Stimulated activated naive B cell treated with anti-CD40 and anti-IgM and Interleukin-4, amounts not matched to agents 10 μg/mL and 1 μg/mL and 100 μg/mL, for 72 hours (primary cell): ENCODE measurements around the gene DHRS7.

Experiments used
- ATAC-seq, 2 donors: fragments of 150-1000 bp; cut with Tn5 transposase; replicated peaks; 2 replicates each; pipeline ENCODE4 v1.10.0; 2021; ENCODE audit warnings: moderate library complexity in 1 of 2
- DNase-seq: peaks from one replicate; pipeline ENCODE4 v3.0.0; 2021
- H3K27ac Mint-ChIP-seq: one replicate; pipeline ENCODE4 v1.8.0; 2022; ENCODE audit warnings: mild to moderate bottlenecking, mixed read lengths
- H3K27me3 Mint-ChIP-seq, 2 donors: one replicate each; pipeline ENCODE4 v1.8.0; 2022; ENCODE audit warnings: mixed read lengths in 2 of 2
- H3K36me3 Mint-ChIP-seq, 2 donors: one replicate each; pipeline ENCODE4 v1.8.0; 2022; ENCODE audit warnings: mixed read lengths in 2 of 2, mild to moderate bottlenecking in 1 of 2
- H3K4me1 Mint-ChIP-seq, 2 donors: one replicate each; pipeline ENCODE4 v1.8.0; 2022; ENCODE audit warnings: mixed read lengths in 2 of 2, mild to moderate bottlenecking in 1 of 2
- H3K4me3 Mint-ChIP-seq, 2 donors: one replicate each; pipeline ENCODE4 v1.8.0; 2022; ENCODE audit warnings: mild to moderate bottlenecking in 2 of 2, mixed read lengths in 2 of 2, moderate library complexity in 1 of 2
- H3K9me3 Mint-ChIP-seq, 2 donors: one replicate each; pipeline ENCODE4 v1.8.0; 2022; ENCODE audit warnings: mixed read lengths in 2 of 2, mild to moderate bottlenecking in 1 of 2

The DHRS7 gene, protein sequence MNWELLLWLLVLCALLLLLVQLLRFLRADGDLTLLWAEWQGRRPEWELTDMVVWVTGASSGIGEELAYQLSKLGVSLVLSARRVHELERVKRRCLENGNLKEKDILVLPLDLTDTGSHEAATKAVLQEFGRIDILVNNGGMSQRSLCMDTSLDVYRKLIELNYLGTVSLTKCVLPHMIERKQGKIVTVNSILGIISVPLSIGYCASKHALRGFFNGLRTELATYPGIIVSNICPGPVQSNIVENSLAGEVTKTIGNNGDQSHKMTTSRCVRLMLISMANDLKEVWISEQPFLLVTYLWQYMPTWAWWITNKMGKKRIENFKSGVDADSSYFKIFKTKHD

DNA sequence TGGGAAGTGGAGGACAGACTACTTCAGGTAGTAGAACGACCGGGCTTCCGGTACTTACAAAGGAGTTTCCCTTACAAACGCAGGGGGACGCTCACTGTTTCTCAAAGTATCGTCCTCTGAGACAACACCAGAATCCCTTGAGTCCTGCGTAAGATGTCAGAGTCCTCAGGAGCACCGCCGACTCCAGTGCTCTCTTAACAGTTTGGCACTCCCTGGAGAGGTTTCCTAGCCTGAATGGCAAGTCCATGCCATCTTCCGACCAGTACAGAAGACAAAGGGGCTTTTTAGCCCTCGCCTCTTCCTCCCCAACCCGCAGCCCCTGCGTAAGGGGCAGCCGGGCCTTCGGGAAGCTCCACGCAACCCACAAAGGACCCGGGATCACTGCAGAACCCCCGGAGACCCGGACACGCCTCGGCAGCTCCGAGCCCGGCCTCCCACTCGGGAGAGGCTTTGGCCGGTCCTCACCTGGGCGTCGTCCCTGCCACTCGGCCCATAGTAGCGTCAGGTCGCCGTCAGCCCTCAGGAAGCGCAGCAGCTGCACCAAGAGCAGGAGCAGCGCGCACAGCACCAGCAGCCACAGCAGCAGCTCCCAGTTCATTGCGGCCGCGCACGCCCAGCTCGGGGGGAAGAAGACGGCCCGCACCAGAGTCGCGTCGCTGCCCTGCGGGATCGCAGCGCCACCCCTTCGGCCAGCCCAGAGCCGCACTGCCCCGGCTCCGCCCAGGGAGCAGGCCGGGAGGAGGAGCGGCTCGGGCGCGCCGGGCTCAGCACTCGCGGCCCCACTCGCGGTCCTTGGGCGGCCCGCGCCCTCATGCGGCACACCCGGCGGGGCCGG is at the start of gene DHRS7:
Gene DHRS7 (minus strand): TSS at position 687 of the 835 bp plus-strand sequence. CDS start 89 bp downstream, at position 598.
- Mint-ChIP-seq H3K36me3 (peaks cover 0 to 11% of the 10 kb centered on the region in 2 donors), H3K9me3 (no peaks in the 10 kb centered on the region), H3K27me3 (no peaks in the 10 kb centered on the region), H3K4me1 (peaks cover 14 to 33% of the 10 kb centered on the region in 2 donors), H3K4me3 (peak within 1 kb of the TSS; percentile 93 to 97), H3K27ac (peak within 1 kb of the TSS; percentile 99)
- peak; percentile 92 for ATAC-seq
- peak; percentile 67 for DNase-seq

DNA sequence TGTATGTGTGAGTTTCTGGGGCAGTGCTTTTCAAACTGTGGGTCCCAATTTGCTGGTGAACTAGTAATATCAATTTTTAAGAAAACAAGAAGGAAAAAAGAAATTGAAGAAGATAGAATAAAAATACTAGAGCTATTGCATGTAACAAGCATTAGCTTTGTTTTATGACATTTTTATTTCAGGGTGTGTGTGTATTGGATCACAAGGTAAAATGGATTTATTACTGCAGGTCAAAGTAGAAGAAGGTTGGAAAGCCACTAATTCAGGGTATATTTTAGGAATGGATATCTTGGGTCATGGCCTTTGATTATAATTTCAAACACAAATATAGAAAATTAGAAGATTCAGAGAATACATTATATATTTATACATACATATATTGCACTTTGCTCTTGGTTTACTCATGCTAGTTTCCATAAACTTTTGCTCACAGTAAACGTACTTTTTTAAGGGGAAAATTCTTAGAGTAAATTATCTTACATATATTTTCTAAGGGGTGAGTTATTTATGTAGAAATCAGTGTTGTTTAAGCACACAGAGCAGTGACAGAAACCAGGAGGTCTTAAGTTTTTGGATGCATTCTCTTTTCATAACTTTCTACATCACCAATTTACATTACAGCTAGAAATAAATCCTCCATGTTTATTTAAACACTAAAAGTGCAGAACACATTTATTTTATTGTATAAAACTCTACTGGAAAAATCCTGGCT is 49.4 kb upstream of the DHRS7 start:
- ATAC-seq (no peak), DNase-seq (no peak)
- H3K27ac Mint-ChIP-seq, result no peak overlapping the region
- H3K36me3 Mint-ChIP-seq, result no peaks in the 10 kb centered on the region
- peaks cover 14 to 19% of the 10 kb centered on the region in 2 donors for H3K27me3 Mint-ChIP-seq
- H3K4me3 Mint-ChIP-seq, result no peak overlapping the region
- peaks cover 4 to 5% of the 10 kb centered on the region in 2 donors for H3K4me1 Mint-ChIP-seq
- peaks cover 0 to 3% of the 10 kb centered on the region in 2 donors for H3K9me3 Mint-ChIP-seq

DNA sequence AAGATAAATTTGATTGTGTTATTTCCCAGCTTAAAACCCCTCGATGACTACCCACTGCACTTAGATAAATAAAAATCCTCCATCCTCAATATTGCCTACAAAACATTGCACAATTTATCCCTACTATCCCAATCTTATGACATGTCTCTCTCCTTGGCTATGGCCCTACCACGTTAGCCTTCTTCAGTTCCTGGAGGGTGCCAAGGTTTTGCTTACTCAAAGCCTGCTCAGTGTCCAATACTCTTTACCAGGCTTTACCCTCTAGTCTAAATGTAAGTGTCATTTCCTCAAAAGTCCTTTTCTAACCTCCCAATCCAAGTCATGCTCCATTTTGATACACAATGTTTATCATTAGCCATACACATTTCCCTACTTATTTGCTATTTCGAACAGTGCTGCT is 48.8 kb upstream of the DHRS7 start:
- H3K27me3 Mint-ChIP-seq, result peaks cover 20 to 24% of the 10 kb centered on the region in 2 donors
- no peak overlapping the region for H3K4me3 Mint-ChIP-seq
- no peaks in the 10 kb centered on the region for H3K36me3 Mint-ChIP-seq
- H3K27ac Mint-ChIP-seq, result no peak overlapping the region
- H3K4me1 Mint-ChIP-seq, result peaks cover 4 to 5% of the 10 kb centered on the region in 2 donors
- peaks cover 0 to 3% of the 10 kb centered on the region in 2 donors for H3K9me3 Mint-ChIP-seq
- DNase-seq (no peak), ATAC-seq (no peak)

DNA sequence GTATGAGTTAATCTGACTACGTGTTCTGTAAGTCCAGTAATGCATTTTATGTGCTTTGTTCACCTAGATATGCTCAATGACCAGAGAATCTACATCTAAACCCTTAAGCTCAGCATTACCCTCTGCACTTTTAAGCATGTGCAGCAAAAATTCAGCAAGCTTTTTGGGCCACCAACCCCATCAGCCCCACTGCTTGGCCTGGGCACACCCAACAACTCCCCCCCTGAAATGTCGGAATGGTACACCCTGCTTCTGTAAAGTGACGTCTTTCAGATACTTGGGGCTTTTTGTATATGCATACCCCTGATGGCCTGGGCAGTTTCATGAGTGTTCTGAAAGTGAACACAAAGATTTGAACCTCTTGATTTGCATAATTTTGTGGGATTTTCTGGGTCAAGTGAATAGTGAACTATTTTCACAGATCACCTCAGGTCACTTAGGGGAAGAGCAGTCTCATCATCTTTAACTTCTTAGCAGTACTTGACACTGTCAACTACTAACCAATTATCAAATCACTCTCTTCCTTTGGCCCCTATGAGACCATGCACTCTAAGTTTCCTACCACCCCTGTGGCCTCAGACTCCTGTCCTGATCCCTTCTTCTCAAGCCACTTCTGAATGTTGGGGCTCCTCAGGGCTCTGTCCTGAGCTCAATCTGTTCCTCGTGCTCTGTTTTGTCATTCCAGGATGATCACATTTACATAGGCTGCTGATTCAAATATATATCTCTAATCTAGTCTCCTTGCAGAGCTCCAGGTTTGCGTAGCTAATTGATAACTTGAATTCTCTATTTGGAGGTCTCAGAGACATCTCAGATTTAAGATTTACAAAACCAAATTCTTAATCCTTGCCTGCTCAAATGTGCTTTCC is 47.5 kb upstream of the DHRS7 start:
- ATAC-seq, result peak; percentile 54 to 83
- DNase-seq, result peak; percentile 23
- no peaks in the 10 kb centered on the region for H3K36me3 Mint-ChIP-seq
- no peak overlapping the region for H3K27ac Mint-ChIP-seq
- H3K4me3 Mint-ChIP-seq, result no peak overlapping the region
- peaks cover 0 to 3% of the 10 kb centered on the region in 2 donors for H3K9me3 Mint-ChIP-seq
- peaks cover 4 to 5% of the 10 kb centered on the region in 2 donors for H3K4me1 Mint-ChIP-seq
- H3K27me3 Mint-ChIP-seq, result peaks cover 21 to 26% of the 10 kb centered on the region in 2 donors

DNA sequence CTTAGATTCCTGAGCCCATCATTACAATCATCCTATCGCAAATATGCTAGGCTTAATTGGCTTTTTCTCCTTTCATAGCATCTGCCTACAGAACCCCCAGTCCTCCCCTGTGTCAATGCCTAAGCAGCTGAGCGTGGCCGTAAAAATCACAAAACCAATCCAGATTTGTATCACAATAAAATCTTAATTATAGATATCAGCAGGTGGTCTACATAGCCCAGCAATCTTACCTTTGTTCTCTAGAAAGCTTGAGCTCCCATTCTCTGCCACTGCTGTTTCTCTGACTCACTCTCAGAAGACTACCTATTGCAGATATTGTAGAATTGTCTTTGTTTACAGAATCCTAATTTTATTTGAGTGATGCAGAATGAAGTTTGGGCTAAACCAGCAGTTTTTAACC is 46.0 kb upstream of the DHRS7 start:
- peaks cover 26 to 32% of the 10 kb centered on the region in 2 donors for H3K27me3 Mint-ChIP-seq
- peaks cover 0 to 3% of the 10 kb centered on the region in 2 donors for H3K9me3 Mint-ChIP-seq
- ATAC-seq (no peak), DNase-seq (no peak)
- H3K4me3 Mint-ChIP-seq, result no peak overlapping the region
- no peaks in the 10 kb centered on the region for H3K36me3 Mint-ChIP-seq
- no peak overlapping the region for H3K27ac Mint-ChIP-seq
- peaks cover 4 to 7% of the 10 kb centered on the region in 2 donors for H3K4me1 Mint-ChIP-seq

DNA sequence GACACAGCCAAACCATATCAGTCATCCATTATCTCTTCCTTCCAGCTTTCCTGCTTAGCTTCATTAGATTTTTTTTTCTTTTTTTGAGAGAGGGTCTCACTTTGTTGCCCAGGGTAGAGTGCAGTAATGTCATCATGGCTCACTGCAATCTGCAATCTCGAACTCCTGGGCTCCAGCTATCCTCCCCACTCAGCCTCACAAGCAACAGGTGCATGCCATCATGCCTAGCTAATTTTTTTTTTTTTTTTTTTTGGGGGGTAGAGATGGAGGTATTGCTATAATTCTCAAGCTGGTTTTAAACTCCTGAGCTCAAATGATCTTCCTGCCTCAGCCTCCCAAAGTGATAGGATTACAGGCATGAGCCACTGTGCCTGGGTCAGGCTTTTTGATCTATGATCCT is 45.5 kb upstream of the DHRS7 start:
- H3K27ac Mint-ChIP-seq, result no peak overlapping the region
- no peak for ATAC-seq

DNA sequence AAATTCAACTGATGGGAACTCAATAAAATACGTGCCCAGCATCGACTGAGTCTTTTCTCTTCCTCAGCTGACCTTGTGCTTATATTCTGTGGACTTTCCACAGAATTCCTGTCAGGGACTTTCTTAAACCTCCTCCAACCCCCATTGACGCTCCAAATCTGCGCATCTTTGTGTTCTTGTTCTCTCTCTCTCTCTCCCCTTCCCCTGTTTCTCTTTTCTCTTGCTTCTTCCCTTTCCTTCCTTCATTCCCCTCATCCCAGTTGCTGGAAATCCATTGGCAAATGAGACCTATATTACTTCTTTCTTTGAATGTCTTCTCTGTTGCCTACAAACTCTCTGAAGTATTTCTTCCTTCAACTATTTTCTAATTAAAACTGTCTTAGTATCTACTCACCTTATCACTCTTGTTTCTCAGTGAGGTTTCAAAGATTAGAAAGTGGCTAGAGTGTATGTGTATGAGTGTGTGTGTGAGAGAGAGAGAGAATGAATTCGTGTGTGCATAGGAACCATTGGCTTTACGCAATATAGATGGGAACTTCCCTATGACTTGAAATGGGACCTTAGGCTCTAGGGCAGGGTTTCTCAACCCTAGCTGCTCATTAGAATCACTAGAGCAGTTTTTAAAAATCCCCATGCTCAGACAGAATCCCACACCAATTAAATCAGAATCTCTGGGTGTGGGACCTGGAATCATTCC is 41.8 kb upstream of the DHRS7 start:
- DNase-seq (no peak), ATAC-seq (peak in 1 of 2 donors; percentile 79)
- Mint-ChIP-seq H3K27me3 (peaks cover 33 to 54% of the 10 kb centered on the region in 2 donors), H3K4me1 (peaks cover 0 to 12% of the 10 kb centered on the region in 2 donors), H3K4me3 (no peak overlapping the region), H3K9me3 (peaks cover 0 to 3% of the 10 kb centered on the region in 2 donors), H3K27ac (no peak overlapping the region), H3K36me3 (no peaks in the 10 kb centered on the region)

More for the DNA sequence above, 45.5 kb upstream of the DHRS7 start:
- Mint-ChIP-seq H3K27me3 (peaks cover 26 to 35% of the 10 kb centered on the region in 2 donors), H3K36me3 (no peaks in the 10 kb centered on the region), H3K4me1 (peaks cover 4 to 7% of the 10 kb centered on the region in 2 donors), H3K9me3 (peaks cover 0 to 3% of the 10 kb centered on the region in 2 donors), H3K4me3 (no peak overlapping the region)
- no peak for DNase-seq

DNA sequence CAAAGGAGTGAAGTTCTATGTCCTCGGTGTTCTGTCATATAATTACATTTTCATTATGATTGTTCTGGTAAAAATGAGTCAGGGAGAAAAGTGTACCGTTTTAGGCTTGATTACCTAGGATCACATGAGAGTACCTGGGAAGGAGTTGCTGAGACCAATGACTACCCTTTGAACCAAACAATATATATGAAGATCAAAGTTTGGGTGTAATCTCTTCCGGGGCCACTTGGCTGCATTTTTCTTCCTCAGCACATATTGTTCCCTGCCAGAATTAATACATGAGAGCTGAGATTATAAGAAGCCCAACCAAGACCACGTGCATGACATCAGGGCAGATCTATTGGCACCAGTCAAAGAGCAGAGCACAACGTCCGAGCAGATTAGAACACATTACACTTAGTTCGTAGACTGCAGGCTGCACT is 41.1 kb upstream of the DHRS7 start:
- Mint-ChIP-seq H3K36me3 (no peaks in the 10 kb centered on the region), H3K4me1 (peaks cover 0 to 12% of the 10 kb centered on the region in 2 donors), H3K27ac (no peak overlapping the region), H3K27me3 (peaks cover 32 to 58% of the 10 kb centered on the region in 2 donors), H3K9me3 (peaks cover 0 to 7% of the 10 kb centered on the region in 2 donors), H3K4me3 (no peak overlapping the region)
- no peak for ATAC-seq
- no peak for DNase-seq

DNA sequence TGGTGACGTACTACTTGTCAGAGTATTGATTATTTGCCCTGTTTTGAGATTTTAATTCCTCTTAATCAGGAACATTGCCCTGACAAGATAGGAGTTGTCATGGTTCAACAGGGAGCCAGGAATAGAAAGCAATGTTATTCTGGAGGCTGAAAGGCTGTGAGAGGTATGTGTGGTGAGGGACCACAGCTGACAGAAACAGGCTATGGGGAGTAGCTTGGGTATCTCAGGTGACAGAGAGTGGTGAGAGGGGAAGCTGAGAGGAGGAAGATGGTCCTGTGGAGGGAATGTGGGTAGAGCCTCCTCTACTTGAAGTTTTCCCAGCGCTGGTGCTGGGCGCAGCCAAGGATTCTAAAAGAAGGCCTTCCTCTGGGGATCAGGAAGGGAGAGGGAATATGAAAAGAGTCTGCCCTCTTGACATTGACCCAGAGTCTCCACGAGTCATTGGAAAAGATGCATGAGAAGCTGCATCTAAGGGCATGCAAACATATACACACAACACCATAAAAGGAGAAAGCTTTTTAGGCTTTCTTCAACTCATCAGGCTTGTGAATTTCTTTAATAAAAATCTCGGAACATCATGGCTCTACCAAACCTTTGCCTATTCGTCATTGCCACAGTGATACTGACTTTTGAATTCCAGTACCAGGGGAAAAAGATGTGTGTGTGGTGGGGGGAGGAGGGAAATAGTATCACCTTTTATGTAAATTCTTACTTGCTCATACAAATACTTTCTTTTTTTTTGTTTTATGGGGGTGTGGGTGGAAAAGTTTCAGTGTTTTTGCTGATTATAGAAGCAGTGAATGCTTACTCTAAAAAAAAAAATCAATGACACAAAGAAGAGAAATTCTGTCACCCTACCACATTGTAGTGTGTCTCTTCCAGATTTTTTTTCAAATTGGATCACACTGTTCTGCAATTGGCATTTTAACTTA is 39.9 kb upstream of the DHRS7 start:
- Mint-ChIP-seq H3K27me3 (peaks cover 26 to 57% of the 10 kb centered on the region in 2 donors), H3K9me3 (peaks cover under 1 to 6% of the 10 kb centered on the region in 2 donors), H3K36me3 (no peaks in the 10 kb centered on the region), H3K4me1 (peaks cover 0 to 12% of the 10 kb centered on the region in 2 donors), H3K27ac (no peak overlapping the region), H3K4me3 (no peak overlapping the region)
- DNase-seq (no peak), ATAC-seq (no peak)

DNA sequence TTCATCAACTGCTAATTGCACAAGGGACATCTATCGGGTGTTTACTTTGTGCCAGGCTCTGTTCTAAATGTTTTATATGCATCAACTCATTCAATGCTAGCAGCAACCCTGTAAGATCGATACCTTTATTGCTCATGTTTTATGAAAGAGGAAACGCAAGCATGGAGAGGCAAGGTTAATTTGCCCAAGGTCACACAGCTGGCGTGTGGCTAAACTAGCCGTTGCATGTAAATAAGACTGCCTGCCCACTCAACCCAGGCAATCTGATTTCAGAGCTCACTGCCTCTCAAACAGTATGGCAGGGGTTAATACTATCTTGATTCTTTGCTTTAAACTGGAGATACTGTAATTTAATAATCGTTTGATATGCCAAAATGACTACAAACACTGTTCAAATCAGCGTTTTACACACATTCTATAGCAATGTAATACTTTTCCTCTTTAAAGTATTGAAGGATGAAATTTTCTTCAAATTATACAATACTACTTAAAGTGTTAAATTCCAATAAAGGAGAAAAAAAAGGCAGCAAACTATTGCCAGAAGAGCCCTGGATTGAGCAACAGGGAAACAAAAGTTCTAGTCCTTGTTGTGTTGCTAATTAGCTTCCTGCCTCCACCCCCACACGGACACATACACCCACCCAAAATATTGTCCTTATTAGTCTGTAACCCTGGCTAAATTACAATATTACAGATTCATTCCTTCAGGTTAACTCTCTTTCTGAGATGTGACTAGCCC is 39.1 kb upstream of the DHRS7 start:
- DNase-seq (no peak), ATAC-seq (peak; percentile 56 to 72)
- H3K4me1 Mint-ChIP-seq, result peaks cover 0 to 12% of the 10 kb centered on the region in 2 donors
- peaks cover 4 to 5% of the 10 kb centered on the region in 2 donors for H3K36me3 Mint-ChIP-seq
- H3K27me3 Mint-ChIP-seq, result peaks cover 26 to 60% of the 10 kb centered on the region in 2 donors
- H3K27ac Mint-ChIP-seq, result no peak overlapping the region
- peaks cover 7 to 9% of the 10 kb centered on the region in 2 donors for H3K9me3 Mint-ChIP-seq
- H3K4me3 Mint-ChIP-seq, result no peak overlapping the region

DNA sequence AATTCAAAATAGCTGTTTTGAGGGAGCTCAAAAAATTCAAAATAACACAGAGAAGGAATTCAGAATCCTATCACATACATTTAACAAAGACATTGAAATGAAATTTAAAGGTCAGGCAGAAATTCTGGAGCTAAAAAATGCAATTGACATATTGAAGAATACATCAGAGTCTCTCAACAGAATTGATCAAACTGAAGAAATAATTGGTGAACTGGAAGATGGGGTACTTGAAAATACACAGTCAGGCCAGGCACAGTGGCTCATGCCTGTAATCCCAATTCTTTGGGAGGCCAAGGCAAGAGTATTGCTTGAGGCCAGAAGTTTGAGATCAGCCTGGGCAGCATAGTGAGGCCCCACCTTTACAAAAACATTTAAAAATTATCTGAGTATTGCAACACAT is 34.1 kb upstream of the DHRS7 start:
- ATAC-seq, result no peak

More for the DNA sequence above, 34.1 kb upstream of the DHRS7 start:
- Mint-ChIP-seq H3K27ac (no peak overlapping the region), H3K27me3 (peaks cover 20 to 52% of the 10 kb centered on the region in 2 donors), H3K4me1 (peaks cover 0 to 4% of the 10 kb centered on the region in 2 donors), H3K36me3 (peaks cover 7 to 13% of the 10 kb centered on the region in 2 donors), H3K4me3 (no peak overlapping the region), H3K9me3 (peaks cover 14 to 20% of the 10 kb centered on the region in 2 donors)
- DNase-seq, result no peak
